ENCODE results near the gene SNAI3. TPM values are rescaled to one million over a fixed set of nuclear protein-coding genes. Genes with fewer than 3 reads are reported as not detected.

Gene SNAI3
- total RNA-seq, 2 donors from 2014 or later: 0.27 TPM; not detected in 1

- H3K4me1 ChIP-seq (ENCODE audit: control insufficient read depth in 1 of 2, low read depth in 2 of 2): peaks cover 21 to 29% of the 10 kb centered on the region in 2 donors
- H3K9me3 ChIP-seq: no peaks in the 10 kb centered on the region
- DNase-seq (ENCODE audit: low spot score) (no peak), ATAC-seq (ENCODE audit: insufficient number of reproducible peaks, low FRiP score, low read depth) (no peak)
- no peak for TF ChIP-seq CTCF (IDR thresholded peaks at IDR 0.05)
- H3K27ac ChIP-seq: peak overlapping the region; percentile 62 to 63
- peaks cover 2% of the 10 kb centered on the region for H3K36me3 ChIP-seq
- no peaks in the 10 kb centered on the region for H3K27me3 ChIP-seq (replicated peaks; ENCODE audit: insufficient read depth)
- H3K4me3 ChIP-seq: peak overlapping the region; percentile 99
Measured at GRCh38 chr16:88706965-88707826, 20.9 kb upstream of the SNAI3 start.

DNA sequence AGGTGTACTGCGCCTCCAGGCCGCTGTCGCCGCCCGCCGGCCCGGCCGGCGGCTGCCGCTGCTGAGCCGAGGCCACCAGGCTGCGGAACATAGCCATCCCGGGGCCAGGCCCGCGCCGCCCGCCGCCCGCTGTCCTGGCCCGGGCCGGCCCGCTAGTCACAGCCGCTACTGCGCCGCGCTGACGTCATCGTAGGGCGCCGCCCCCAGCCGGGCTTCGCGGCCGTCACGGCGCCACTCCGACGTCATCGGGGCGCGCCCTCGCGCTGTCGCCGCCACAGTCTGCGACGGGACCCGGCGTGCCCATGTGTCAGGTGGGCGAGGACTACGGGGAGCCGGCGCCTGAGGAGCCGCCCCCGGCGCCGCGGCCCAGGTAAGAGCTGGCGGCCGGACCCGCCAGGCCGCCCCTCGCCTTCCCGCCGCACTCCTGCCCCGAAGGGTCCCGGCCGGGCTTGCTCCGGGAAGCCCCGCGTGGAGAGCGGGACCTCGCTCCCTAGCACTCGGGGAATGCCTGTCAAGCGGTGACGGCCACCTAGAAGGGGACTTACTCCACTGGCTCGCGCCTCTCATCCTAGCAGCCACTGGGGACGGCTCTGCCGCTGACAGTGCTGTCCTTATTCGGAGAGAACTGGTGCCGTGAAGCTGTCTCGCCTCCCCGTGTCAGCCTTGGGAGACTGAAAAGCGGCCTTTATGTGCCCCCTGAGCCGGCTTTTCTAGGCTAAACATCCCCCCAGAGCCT, 20.1 kb upstream of the SNAI3 start, which contains the start of the genes CTU2 and RNF166:
CTU2 (plus strand) TSS at position 275 of the 736 bp plus-strand sequence; CDS start at position 303, 28 bp downstream.
RNF166 (minus strand) TSS at position 180 of the 736 bp plus-strand sequence; CDS start at position 97, 83 bp downstream.
- DNase-seq (ENCODE audit: low spot score): peak; percentile 39
- Histone ChIP-seq H3K27ac (peak within 1 kb of the TSS; percentile 62 to 63), H3K9me3 (no peaks in the 10 kb centered on the region), H3K36me3 (peaks cover 2% of the 10 kb centered on the region), H3K4me3 (peak within 1 kb of the TSS; percentile 99), H3K27me3 (replicated peaks; ENCODE audit: insufficient read depth) (no peaks in the 10 kb centered on the region), H3K4me1 (ENCODE audit: control insufficient read depth in 1 of 2, low read depth in 2 of 2) (peaks cover 22 to 32% of the 10 kb centered on the region in 2 donors)
- peak; percentile 87 for ATAC-seq (ENCODE audit: insufficient number of reproducible peaks, low FRiP score, low read depth)
- TF ChIP-seq CTCF (IDR thresholded peaks at IDR 0.05): no peak

DNA sequence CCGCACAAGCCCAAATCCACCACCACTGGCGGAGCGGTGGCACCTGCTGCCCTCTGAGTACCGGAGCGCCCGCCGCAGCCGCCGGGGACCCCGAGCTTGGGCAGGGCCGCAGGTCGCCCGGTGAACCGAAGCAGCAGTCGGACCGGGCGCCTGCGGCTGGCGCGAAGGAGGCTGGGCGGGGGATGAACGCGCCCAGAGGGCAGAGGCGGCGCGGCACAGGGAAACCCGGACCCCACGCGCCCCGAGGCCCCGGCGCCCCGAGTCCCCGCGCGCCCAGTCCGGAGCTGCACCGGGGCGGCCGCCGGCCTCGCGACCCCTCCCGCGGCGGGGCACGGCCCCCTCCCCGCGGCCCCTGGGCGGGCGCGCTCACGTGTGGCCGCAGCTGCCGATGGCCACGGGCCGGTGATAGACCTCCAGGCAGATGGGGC, 19.5 kb upstream of the SNAI3 start:
- DNase-seq (ENCODE audit: low spot score) (no peak), ATAC-seq (ENCODE audit: insufficient number of reproducible peaks, low FRiP score, low read depth) (peak; percentile 20)
- no peak for TF ChIP-seq CTCF (IDR thresholded peaks at IDR 0.05)
- H3K9me3 ChIP-seq: no peaks in the 10 kb centered on the region
- H3K27me3 ChIP-seq (replicated peaks; ENCODE audit: insufficient read depth): no peaks in the 10 kb centered on the region
- peaks cover 24 to 35% of the 10 kb centered on the region in 2 donors for H3K4me1 ChIP-seq (ENCODE audit: control insufficient read depth in 1 of 2, low read depth in 2 of 2)
- H3K36me3 ChIP-seq: peaks cover 2% of the 10 kb centered on the region
- peak overlapping the region; percentile 51 to 62 for H3K27ac ChIP-seq
- peak overlapping the region; percentile 99 for H3K4me3 ChIP-seq

- Histone ChIP-seq H3K36me3 (peaks cover 2% of the 10 kb centered on the region), H3K27ac (peak overlapping the region; percentile 51 to 62), H3K4me3 (peak overlapping the region; percentile 99), H3K9me3 (no peaks in the 10 kb centered on the region), H3K27me3 (replicated peaks; ENCODE audit: insufficient read depth) (no peaks in the 10 kb centered on the region), H3K4me1 (ENCODE audit: control insufficient read depth in 1 of 2, low read depth in 2 of 2) (peaks cover 24 to 35% of the 10 kb centered on the region in 2 donors)
- ATAC-seq (ENCODE audit: insufficient number of reproducible peaks, low FRiP score, low read depth) (no peak), DNase-seq (ENCODE audit: low spot score) (no peak)
- TF ChIP-seq CTCF (IDR thresholded peaks at IDR 0.05): no peak
Measured at GRCh38 chr16:88705076-88705684, 18.9 kb upstream of the SNAI3 start.
